ENCODE data around the gene PCCB.
"Not testable (repeated sequence)": the region's sequence is repeated elsewhere in the genome, so short reads cannot be mapped to it uniquely, and the experiment has no call there.

PCCB gene

DNA sequence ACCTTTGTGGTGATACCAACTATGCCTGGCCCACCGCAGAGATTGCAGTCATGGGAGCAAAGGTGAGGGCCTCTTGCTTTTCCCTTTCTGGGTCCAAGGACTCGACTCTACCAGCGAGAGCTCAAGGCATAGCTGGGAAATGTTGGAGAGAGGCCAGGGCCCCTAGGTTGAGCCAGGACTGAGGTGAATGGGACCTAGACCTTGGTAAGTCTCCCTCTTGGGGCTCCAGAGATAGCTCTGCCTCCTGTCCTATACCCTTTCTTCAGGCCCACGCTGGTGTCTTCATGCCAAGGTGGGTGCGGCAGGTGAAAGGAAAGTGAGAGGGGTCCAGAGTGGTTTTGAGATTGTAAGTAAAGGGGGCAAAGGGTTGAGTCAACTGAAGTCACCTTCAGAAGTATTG lies 77.5 kb downstream of the PCCB start:
- ATAC-seq, result no peak
- no peak for DNase-seq

DNA sequence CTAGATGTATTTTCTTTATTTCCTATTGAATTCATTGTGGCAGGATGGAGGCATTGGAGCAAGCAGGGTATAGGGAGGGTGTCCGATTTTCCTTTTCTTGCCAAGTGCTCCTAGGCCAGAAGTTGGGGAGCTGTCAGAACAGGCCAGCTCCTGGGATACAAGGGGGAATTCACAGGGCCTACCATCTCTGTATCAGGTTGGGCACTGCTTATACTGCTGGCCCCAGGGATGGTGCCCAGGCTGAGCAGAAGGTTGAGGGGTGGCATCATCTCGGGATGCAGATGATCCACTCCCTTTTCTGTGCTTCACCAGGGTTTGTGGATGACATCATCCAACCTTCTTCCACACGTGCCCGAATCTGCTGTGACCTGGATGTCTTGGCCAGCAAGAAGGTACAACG lies 79.5 kb downstream of the PCCB start:
- DNase-seq (no peak), ATAC-seq (no peak)

DNA sequence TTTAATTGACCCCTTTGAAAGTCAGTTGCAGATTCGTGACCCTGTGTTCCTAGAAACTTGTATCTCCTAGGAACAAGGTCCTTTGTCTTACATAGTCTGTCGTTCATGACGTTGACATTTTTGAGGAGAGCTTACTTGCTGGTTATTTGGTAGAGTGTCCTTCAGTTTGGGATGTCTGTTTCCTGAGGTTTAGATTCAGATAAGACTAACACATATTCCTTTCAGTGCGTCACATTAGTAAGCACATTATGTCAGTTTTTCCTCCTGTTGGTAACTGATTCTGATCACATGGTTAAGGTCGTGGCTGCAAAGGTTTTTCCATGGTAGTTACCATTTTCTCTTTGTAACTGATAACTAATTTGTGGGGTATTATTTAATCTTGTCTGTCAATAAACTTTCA lies 80.8 kb downstream of the PCCB start:
- ATAC-seq, result peak; percentile 34
- no peak for DNase-seq

DNA sequence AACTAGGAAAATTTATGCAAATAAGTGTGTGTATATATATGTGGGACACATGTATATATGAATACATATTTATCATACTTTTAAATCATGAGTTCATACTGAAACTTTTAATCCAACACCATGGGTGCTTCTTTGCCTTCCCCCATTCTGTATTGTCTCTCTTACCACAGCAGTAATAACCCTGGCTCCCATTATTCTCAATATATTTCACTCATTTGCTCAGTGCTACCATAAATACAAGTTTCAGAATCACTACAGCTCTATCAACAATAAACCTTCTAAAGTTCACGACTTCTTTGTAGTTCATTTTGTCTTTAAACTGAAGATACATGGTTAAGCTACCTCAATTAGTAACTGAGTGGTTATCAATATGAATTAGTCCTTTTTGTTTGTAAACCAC lies 82.2 kb downstream of the PCCB start:
- ATAC-seq, result no peak
- no peak for DNase-seq

DNA sequence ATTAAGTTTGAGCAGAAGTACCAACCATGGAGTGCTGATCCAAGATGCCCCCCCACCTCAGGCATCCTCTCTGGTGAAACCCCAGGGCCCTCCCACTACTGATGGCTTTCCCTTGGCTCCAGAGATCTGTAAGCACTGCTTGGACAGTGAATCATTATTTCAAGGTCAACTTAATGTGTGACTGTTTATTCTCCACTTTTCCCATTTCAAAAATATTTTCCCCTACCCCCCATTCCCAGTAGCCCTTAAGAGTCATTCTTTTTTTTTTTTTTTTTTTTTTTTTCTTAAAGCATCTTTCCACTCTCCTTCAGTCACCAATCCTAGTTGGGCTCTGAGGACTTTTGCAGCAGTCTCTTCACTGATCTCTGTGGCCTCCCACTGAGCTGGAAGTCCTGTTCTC lies 82.6 kb downstream of the PCCB start:
- DNase-seq, result no peak

DNA sequence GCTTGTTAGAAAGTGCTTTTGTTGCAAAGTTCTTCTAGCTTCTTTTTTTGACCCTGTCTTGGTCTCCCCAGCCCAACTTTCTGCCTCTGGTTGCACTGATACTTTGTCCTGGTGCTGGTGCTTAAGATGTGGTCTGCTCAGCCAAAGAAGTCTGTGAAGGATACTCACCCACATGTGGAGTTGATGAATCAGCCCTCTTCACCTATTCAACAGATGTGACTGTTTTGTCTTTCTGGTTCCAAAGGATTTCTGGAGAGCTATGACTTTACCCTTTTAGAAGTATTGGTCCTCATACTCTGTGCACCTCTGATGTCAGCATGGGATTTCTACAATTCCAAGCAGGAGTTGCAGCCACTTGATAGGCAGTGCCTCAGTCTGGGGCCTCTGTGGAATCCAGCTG lies 84.1 kb downstream of the PCCB start:
- peak; percentile 41 for ATAC-seq
- DNase-seq, result no peak

More for the DNA sequence above, 82.6 kb downstream of the PCCB start:
- no peak for ATAC-seq

DNA sequence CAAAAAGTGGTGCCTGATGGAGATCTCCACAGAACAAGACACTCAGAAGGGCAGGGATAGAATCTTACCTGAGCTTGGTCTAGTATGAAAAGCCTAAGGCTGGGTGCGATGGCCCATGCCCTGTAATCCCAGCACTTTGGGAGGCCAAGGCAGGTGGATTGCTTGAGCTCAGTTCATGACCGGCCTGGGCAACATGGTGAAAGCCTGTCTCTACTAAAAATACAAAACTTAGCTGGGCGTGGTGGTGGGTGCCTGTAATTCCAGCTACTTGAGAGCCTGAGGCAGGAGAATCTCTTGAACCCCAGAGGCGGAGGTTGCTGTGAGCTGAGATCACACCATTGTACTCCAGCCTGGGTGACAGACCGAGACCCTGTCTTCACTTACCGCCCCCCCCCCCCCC lies 84.6 kb downstream of the PCCB start:
- not testable (repeated sequence) for ATAC-seq, DNase-seq

DNA sequence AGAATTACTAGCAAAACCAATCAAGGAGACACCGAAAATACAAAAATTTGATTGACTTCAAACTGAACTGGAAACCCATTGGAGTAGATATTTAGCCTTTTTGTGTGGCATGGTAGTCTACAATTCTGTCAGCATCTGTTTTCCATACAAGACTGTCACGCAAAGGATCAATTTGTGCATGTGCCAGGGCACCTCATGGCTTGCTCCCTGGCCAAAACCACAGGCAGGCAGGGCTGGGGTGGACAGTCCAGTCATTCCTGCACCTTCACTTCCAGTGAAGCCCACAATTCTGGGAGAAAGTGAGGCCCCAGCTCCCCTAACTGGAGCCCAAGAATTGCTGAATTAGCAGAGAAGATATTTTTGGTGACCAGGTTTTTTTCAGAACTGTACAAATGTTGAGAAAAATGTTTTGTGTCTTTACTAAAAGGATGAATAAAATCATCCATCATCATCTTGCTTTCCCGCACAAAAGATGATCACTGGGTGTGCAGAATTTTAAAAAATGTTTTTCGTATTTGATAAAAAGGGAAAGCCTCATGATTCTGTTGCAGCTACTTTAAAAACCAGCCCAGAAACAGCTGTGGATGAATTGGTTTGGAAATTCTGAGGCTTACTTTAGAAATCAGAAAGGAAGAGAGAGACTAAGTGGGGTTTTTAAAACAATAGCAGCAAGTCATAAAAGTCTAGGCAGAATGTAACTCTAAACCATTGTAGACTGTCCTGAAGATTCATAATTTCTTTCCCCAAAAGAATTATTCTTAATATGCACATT lies 86.4 kb downstream of the PCCB start:
- ATAC-seq, result no peak

DNA sequence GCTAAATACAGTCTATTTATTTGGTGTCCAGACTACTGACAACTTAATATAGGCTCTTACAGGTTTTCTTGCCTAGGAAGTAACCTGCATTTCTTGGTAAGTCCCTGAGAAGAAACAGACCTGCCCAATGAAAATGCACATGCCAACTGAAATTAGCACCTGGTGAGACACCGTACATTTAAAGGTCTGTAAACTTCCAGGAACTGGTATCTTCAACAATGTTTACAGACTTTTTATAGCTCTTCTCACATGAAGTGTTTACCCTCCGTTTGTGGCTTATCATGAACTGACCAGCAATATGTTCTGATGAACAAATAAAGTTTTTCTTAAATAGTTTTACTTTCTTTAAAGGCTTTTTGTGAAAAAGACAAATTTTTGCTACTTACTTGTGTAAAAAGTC lies 93.3 kb downstream of the PCCB start:
- ATAC-seq, result no peak
- DNase-seq, result no peak

More for the DNA sequence above, 86.4 kb downstream of the PCCB start:
- no peak for DNase-seq

DNA sequence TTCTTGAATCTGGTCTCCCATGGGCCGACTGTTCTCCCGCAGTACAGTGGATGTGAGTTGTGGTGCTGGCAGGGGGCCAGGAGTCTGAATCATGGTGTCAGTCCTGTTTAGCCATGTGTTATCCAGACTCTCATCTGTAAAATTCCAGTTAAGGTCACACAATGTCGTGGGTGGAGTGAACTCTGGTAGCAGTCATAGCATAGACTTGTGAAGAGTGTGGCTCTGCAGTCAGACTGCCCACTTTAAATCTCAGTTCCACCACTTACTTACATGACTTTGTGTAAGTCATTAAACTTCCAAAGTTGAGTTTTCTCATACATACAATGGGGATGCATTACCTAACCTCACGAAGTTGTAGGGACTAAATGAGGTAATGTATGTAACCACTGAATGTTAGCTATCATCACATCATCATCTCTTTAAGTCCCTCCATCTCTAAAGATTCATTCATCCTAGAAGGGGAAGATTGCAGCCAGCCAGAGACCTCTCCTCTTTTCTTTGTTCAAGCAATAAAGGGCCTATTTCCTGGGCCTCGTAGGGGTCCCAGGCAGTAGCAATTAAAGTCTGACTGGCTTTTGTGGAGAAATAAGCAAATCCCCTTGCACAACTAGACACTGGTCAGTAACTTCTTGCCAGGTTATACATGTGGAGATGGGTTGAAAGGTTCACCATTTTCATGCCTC lies 93.9 kb downstream of the PCCB start:
- ATAC-seq (peak; percentile 19), DNase-seq (no peak)

DNA sequence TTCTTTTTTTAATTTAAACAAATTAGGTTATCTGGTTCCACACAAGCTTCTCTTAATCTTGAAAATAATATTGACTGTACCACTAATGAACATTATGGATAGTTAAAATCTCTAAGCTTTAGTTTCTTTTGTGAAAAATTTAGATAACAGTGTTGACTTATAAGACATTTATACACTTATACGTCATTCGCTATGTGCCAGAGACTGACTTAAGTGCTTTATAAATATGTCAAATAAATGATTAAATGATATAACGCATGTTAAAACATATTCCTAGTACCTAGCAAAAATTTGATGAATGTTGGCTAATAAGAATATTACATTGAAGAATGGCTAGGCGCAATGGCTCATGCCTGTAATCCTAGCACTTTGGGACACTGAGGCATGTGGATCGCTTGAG lies 96.3 kb downstream of the PCCB start:
- no peak for DNase-seq
- ATAC-seq, result no peak

DNA sequence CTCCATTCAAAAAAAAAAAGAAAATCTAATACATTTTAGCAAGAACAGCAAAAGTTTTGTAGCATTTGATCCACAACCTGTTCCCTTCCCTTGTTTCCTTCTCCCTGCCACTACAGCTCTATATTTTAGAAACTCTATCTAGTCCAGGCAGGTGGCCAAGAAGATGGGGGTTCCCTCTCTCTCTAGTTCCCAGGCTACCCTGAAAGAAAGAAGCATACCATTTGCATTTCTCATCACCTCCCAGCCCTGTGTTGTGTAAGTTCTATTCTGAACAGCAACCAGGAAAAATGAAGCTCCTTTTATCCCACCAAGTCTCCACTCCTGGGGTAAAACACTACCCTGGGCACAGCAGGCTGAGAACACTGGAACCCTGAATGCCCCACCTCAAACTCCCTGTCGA lies 100.0 kb downstream of the PCCB start:
- no peak for DNase-seq
- no peak for ATAC-seq

DNA sequence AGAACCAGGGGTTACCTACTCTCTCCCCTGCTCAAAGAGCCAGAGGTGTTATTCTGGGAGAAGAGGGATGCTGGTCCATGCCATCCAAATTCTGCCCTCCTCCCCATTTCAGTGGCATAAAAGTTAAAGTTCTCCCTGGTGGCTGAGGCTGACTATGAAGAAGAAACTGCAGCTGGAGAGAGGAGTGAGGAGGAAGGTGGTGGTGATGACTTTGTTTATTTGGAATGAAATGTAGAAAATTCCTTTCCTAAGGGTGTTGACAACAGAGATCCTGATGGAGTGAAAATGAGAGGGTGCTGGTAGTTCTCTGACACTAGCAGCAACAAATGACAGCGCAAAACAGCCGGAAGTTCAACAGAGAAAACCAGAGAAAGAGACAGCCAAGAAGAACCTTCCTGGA lies 100.4 kb downstream of the PCCB start:
- no peak for DNase-seq
- ATAC-seq, result no peak

DNA sequence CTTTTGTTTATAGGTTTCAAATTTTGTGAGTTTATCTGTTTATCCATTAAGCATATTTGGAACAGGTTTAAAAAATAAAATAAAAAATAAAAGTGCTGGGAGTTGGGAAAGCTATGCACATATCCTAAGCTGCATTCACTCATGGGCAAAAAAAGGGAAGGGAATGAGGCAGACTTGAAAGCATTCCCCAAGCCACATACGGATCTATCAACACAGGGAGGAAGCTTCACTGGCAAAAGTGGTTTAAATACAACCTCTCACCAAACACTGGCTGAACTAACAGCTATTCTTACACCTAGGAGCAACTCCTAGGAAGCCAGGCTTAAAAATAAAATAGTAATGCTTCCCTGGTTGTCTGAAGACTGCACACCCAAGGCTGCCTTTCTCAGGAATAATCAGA lies 101.2 kb downstream of the PCCB start:
- ATAC-seq (no peak), DNase-seq (no peak)

DNA sequence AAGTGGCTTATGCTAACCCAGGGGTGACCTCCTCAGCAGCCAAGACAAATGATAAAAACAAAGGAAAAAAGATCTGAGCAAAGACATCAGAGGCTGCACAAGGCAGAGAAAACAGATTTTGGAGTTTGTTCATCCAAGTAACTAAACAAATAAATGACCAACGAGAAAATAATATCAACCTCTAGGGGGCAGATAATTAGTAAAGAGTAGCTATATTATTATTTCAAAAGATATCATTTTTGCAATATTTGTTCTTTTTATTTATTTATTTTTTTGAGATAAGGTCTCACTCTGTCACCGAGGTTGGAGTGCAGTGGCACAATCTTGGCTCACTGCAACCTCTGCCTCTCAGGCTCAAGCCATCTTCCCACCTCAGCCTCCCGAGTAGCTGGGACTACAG lies 101.8 kb downstream of the PCCB start:
- DNase-seq, result no peak
- ATAC-seq, result no peak

DNA sequence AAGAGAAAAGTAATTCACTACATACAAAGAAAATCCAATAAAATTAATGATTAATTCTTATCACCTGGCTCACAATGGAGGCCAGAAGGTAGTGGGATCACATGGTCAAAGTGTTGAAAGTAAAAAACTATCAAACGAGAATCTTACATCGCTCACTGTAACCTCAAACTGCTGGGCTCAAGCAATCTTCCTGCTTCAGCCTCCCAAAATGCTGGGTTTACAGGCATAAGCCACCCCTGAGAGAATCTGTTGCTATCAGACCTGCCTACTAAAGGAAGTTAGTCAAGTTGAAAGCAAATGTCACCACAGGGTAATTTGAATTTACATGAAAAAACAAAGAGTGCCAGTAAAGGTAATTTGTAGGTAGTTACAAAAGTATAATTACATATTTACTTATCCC lies 103.3 kb downstream of the PCCB start:
- no peak for ATAC-seq
- DNase-seq, result no peak

DNA sequence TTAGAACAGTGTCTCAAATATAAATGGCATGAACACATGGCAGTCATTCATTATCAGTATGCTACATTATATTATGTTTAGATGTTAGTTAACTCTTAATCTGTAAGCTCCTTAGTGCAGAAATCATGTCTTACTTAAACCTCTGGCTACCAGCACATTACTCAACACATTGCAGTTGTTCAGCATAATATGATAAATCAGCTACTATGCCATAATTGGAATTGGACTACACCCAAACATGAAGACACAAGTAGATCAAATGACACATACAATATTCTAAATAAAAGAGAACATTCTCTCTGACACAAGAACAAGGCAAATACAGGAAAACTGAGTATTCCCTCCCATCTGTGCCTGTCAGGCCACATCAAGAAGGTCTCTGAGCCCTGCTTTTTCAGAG lies 116.1 kb downstream of the PCCB start:
- no peak for DNase-seq
- ATAC-seq, result no peak

DNA sequence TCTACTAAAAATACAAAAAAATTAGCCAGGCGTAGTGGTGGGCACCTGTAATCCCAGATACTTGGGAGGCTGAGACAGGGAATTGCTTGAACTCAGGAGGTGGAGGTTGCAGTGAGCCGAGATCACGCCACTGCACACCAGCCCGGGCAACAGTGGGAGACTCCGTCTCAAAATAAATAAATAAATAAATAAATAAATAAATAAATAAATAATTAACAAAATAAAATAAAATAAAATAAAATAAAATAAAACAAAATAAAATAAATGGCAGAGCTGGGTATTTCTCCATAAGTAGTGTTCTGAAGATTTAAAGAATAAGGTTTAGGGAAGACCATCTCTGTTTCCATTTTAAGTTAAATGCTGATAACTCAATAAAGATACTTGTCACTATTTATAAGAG lies 125.7 kb downstream of the PCCB start:
- ATAC-seq, DNase-seq: not testable (repeated sequence)

DNA sequence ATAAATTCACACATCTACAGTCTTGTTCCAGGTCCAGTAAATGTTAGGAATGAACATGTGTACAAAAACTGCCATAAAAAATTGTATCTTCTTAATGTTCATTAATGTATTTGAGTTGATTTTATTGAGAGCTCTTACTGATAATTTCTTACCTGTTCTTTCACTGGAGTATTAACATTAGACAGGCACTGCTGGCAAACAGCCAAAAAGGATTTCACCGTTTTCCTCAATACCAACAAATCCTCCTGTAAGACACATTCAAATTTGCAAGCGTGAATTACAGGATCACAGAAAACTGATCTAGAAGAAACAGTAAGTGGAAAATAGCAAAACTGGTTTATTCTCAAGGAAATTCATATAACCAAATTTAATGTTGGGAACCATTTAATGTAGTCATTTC lies 127.4 kb downstream of the PCCB start:
- ATAC-seq (no peak), DNase-seq (no peak)

DNA sequence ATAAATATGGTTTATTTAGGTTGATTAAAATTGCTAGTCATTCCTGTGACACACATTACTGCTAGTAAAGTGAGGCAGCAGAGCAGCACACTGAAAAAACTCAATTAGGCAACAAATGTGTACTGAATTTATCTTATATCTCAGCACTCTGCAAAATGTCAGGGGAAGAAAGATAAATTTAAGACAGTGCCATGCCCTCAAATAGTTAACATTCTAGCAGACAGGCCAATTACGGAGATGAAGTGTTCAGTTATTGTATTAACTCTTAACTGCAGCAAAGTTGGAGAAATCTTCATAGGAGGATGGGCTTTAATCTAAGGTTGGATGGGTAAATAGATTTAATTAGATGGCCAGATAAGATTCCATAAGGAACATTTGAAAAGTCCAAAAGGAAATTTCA lies 127.9 kb downstream of the PCCB start:
- ATAC-seq (no peak), DNase-seq (no peak)

Data from stimulated activated naive CD8-positive, alpha-beta T cell treated with anti-CD3 and anti-CD28 coated beads, Interleukin-15, Interleukin-2, amounts not matched to agents 100 U/mL and 50 U/mL, for 24 hours (primary cell).